ENCODE measurements around the gene MRPL11.

Gene MRPL11

GRCh38 chr11:66386171-66387069 lies 52.2 kb downstream of the MRPL11 start:
- peak; percentile 79 for DNase-seq
